NK-92 (cell line): Measurements from ENCODE around the gene PLEKHA7.

Experiments used
- DNase-seq: peaks from one replicate; lab custom pipeline; 2025; ENCODE audit not compliant: unreplicated experiment; lab: John Stamatoyannopoulos, UW

Gene PLEKHA7

GRCh38 chr11:16854979-16855378 is 159.2 kb downstream of the PLEKHA7 start:
- no peak for DNase-seq

DNA sequence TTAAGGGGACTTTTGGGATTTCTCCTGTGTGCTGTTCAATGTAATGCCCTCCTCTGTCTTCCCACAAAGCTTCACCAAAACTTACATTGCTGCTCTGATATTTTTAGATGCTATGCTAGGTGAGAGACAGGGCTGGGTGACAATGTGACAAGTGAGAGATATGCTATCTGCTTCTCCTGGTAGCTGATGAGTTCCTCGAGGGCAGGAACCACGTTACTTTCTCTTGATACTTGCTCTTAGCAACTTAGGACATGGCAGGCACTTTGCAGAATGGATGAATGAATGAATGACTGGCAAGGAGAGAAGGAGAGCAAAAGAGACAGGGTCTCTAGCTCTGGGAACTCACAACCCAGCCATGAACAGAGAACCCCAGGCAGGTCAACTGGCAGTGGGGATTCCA is 160.4 kb downstream of the PLEKHA7 start:
- DNase-seq = no peak

DNA sequence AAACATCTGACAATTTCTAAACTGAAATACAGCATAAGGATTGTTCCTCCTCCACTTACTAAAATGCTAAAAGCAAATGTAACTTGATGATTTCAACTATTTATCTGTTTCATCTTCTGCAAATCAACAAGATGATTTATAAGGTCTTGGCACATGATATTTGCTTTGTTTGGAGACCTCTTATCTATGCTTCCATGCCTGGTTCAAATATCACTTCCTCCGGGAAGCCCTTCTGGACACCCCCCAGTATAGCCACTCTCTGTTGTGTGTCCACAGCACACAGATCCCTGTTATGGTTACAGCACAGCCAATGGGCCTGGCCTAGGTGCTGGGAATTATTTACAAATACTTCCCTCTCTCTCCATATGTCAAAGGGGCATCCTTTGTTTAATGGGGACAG is 160.9 kb downstream of the PLEKHA7 start:
- DNase-seq = no peak

- no peak for DNase-seq
These were observed 167.9 kb downstream of the PLEKHA7 start for GRCh38 chr11:16846305-16846704.

DNA sequence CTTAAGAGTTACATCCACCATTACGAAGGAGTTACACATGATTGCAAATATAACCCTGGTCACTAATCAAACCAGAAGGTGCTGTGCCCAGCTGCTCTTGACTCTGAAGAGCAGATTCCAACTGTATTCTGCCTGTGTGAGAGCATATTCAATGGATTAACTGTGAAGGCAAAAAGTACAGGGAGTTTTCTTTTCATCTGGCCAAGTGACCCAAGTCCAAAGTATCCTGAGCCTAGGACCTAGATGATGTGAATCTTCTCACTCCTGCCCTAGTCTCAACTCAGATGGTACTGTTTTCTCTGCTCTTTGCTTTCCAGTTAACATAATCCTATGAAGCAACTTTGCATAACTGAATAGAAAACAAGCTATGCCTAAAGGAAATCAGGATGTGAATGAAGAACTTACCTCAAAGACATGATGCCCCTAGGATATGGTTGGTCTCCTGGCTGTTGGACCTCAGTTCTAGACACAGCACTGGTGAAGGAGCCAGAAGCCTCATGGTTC is 169.9 kb downstream of the PLEKHA7 start:
- DNase-seq = no peak

GRCh38 chr11:16843294-16843693 is 170.9 kb downstream of the PLEKHA7 start:
- DNase-seq = no peak

- no peak for DNase-seq
These were observed 172.2 kb downstream of the PLEKHA7 start for GRCh38 chr11:16841984-16842383.

DNA sequence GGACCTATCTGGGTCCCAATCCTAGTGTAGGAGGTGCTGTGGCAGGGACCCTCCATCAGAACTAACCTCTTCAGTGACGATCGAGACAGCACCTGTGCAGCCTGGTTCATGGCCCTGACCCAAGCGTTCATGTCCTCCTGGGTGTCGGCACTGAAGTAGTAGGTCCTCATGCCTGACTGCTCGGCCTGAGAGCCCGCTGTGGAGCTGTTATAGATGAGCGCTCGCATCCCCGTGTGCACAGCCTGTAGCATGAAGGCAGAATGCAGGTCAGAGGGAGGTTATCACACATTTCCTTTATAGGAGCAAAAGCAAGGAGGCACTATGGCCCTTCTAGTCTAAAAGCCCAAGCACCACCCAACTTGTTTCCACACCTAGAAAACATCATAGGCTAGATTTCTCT is 172.7 kb downstream of the PLEKHA7 start:
- DNase-seq = no peak

- DNase-seq = no peak
These were observed 173.3 kb downstream of the PLEKHA7 start for GRCh38 chr11:16840951-16841350.

- DNase-seq = no peak
These were observed 174.4 kb downstream of the PLEKHA7 start for GRCh38 chr11:16839821-16840220.

GRCh38 chr11:16834384-16834783 is 179.8 kb downstream of the PLEKHA7 start:
- no peak for DNase-seq

- no peak for DNase-seq
These were observed 181.2 kb downstream of the PLEKHA7 start for GRCh38 chr11:16833026-16833425.

GRCh38 chr11:16832193-16832539 is 182.0 kb downstream of the PLEKHA7 start:
- no peak for DNase-seq

- DNase-seq = no peak
These were observed 182.7 kb downstream of the PLEKHA7 start for GRCh38 chr11:16831316-16832192.

DNA sequence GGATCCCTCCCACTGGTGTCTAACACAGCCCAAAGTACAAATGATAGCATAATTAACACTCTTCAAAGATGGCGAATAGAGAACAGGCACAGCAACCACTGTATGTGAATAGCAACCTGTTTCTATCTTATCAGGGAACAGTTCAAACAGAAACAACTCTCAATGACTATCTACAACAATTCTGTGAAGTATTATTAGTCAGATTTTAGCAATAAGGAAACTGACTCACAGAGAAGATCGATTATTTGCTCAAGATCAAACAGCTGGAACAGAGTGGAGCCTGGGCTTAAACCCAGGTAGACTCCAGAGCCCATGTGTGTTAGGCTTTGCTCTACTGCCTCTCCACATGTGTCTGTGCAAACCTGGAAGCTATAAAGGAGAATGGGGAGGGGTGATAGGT is 187.1 kb downstream of the PLEKHA7 start:
- no peak for DNase-seq

DNA sequence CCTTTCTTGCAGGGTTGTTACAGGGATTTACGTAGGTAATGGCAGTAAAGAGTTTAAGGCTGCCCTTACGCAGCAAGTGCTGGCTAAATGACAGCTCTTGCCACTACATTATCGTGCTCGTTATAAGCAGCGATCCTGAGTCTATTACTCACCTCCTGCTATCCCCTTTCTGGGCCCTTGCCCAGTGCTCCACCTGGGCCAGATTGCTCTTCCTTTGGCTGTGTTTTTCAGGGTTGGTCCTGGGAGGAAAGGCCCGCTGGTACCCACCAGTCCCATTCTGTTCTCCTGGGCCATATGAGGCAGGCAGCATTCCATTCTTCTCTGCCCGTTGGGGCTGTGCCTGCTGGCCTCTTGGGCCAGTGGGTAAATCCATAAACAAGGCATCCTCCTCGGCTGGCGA is 188.2 kb downstream of the PLEKHA7 start:
- no peak for DNase-seq

DNA sequence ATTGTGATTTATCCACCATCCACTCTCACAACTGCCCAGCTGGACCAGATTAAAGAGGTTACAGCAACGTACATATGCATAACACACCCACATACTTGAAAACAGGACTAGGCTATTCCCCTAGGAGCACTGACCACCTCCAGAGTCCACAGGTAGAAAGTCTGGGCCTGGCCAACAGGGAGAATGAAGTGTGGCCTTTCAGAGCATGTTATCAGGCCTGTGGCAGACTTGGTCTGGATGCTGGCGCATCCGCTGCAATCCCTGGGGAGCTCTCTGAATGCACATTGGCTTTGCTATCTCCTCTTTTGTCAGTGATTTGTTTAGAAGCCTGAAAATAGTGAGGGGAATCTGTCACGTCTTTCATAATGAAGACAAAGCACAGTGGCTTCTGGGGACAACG is 189.1 kb downstream of the PLEKHA7 start:
- DNase-seq = no peak

GRCh38 chr11:16820324-16821092 is 193.7 kb downstream of the PLEKHA7 start:
- no peak for DNase-seq

- no peak for DNase-seq
These were observed 195.9 kb downstream of the PLEKHA7 start for GRCh38 chr11:16818284-16818683.

GRCh38 chr11:16817351-16817750 is 196.9 kb downstream of the PLEKHA7 start:
- DNase-seq = no peak

DNA sequence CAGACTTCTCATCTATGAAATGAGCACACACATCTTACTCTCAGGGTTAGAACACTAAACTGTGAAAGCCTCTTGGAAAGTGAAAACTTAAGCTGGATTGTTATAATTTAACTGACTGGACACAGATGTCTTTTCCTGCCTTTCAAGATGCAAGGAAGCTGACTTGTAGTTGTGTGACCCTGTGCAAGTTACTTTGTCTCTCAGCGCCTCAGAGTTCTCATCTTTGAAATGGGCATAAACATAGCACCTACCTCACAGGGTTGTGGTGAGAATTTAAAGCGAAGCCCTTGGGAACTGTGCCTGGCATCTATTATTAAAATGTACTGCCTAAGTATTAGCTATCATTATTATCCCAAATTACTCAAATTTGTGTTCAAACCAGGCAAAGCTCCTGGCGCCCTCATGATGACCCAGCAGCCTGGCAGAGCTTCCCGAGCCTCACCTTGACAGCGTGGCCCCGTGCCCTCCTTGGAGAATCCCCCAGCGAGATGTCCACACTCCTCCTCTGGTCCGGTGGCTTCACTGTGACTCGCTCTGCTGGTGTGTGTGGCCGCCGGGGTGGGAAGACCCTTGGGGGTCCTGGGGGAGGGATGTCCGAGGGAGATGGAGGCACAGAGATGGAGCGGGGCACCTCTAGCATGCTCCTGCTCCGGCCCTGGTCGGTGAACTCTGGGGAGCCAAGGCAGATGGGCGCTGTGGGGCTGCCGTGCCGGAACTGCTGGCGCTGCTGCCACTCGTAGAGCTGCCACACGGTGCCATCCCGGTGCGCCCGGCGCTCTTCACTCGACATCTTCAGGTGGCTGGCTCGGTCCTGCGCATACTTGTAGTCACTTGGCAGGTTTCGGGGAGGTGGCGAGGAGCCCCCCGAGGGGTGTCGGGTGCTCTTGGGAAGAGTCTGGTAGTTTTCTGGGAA is 197.6 kb downstream of the PLEKHA7 start:
- no peak for DNase-seq
